Astrocyte of the spinal cord (primary cell): ENCODE data around the gene C18orf63.
"Not testable (repeated sequence)": the region's sequence is repeated elsewhere in the genome, so short reads cannot be mapped to it uniquely, and the experiment has no call there.

Experiments used
- DNase-seq: peaks from one replicate; pipeline ENCODE4 v3.0.0; 2011; ENCODE audit warnings: low read depth, low spot score
- H3K4me3 ChIP-seq: 2 replicates; pipeline ENCODE4 v1.5.1; 2011; ENCODE audit warnings: low read depth, mild to moderate bottlenecking, low read length, moderate library complexity
- CTCF ChIP-seq: IDR thresholded peaks from 2 replicates; pipeline ENCODE4 v1.5.1; 2012; ENCODE audit warnings: low read depth, mild to moderate bottlenecking, low read length, inconsistent platforms
- in situ Hi-C: cut with HindIII; loops from 2 replicates; pipeline ENCODE4 v1.10.0; 2017; ENCODE audit warnings: low sequenced_read_pairs

The C18orf63 gene

GRCh38 chr18:74281011-74281979 lies 34.3 kb upstream of the C18orf63 start:
- in situ Hi-C loops = no loop called here
- no peak for DNase-seq
- H3K4me3 ChIP-seq = no peak overlapping the region
- no peak for TF ChIP-seq CTCF

GRCh38 chr18:74281980-74282754 lies 33.5 kb upstream of the C18orf63 start:
- in situ Hi-C loops = no loop called here
- DNase-seq = no peak
- H3K4me3 ChIP-seq = no peak overlapping the region
- no peak for TF ChIP-seq CTCF

DNA sequence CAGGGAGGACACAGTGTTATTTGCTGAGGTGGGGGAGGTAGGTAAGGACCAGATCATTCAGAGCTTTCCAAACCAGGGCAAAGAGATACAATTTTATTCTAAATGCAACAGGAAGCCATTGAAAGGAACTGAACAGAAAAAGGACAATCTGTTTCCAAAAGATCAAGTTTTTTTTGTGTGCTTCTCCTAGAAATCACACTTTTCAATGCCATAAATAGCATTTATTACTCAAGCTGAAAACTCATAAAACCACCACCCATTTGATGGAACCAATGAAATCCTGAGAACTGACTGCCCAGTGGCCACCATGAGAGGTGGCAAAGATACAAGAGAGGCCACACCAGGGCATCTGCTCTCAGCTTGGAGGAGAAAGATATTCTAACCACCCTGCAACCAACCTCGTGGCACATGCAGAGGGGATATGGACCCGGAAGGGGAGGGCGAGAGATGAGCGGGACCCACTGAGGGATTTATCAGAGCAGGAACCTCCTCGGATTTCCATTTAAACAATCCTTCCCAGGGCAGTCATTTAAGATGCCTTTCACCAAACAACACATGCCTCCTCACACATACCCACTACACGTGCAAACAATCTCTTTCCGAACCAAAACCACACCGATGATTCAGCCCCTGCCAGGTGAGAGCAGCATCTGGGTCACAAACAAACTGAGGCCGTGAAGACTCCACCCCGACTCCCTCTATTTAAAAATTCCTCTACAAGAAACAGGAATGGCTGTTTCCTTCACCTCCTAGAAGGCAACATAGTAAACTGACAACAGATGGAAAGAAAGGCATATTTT lies 32.7 kb upstream of the C18orf63 start:
- no peak overlapping the region for H3K4me3 ChIP-seq
- no peak for TF ChIP-seq CTCF
- in situ Hi-C loops = no loop called here
- no peak for DNase-seq

DNA sequence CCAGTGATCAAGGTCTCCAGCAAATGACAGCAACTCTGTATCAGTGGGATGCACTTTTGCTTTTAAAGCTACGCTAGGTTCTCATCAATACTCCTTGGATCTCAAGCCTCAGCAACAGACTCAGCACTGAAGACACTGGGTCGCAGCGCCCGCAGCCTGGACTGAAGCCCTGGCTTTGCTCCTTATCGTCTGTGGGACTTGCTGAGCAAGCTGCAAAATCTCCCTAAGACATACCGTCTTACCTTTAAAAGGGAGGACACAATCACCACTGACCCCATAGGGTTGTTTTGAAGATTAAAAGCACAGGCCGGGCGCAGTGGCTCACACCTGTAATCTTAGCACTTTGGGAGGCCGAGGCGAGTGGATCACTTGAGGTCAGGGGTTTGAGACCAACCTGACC lies 32.0 kb upstream of the C18orf63 start:
- TF ChIP-seq CTCF = no peak
- no peak for DNase-seq
- no peak overlapping the region for H3K4me3 ChIP-seq
- in situ Hi-C loops = no loop called here

GRCh38 chr18:74284191-74284979 lies 31.3 kb upstream of the C18orf63 start:
- no peak overlapping the region for H3K4me3 ChIP-seq
- in situ Hi-C loops = no loop called here
- no peak for DNase-seq
- no peak for TF ChIP-seq CTCF

DNA sequence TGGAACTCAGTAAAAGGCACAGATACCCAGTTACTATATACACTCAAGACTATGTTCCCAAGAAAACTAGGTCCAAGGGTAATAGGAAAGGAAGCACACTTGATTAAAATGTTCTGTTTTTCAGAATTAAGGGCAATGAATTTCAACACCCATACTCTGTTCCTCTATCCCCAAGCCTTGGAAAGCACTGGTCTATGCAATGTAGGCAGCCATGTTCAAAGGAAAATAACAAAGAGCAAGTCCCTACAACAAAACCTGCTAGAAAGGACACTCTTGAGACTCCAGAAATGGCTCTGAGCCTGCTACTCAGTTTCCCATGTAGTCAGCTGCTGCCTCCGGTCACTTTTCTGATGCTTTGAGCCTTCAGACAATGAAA lies 30.7 kb upstream of the C18orf63 start:
- DNase-seq = no peak
- H3K4me3 ChIP-seq = no peak overlapping the region
- no peak for TF ChIP-seq CTCF
- in situ Hi-C loops = no loop called here

- DNase-seq, H3K4me3 ChIP-seq, in situ Hi-C loops: not testable (repeated sequence)
These were observed 30.1 kb upstream of the C18orf63 start for GRCh38 chr18:74285583-74285982.
